K562 (cell line): ENCODE measurements around the gene PIK3R5. TPM values are rescaled to one million over a fixed set of nuclear protein-coding genes. Genes with fewer than 3 reads are reported as not detected.

ENCODE experiments used
- ATAC-seq: fragments of 200-7000 bp; cut with Tn5 transposase; 3 replicates; pipeline ENCODE4 v1.9.1; 2020; ENCODE audit warnings: moderate library complexity
- BruUV-seq: library from RNA; stranded (reverse); fragments of 400-500 nt; replicated peaks from 2 replicates; lab custom pipeline; 2021; lab: Mats Ljungman, UMichigan
- CTCF ChIA-PET: fragments of 300-600 bp; formaldehyde crosslinking; extraction: SDS; loops from one replicate; lab custom pipeline; 2021; ENCODE audit warnings: low intra/inter-chr PET ratio; lab: Yijun Ruan, JAX
- POLR2A ChIA-PET: fragments of 300-600, 350-650 bp; sonication (Branson Sonifier 250); formaldehyde crosslinking; extraction: SDS; loops from one replicate; lab custom pipeline; 2021; ENCODE audit warnings: antibody characterized with exemption, inconsistent platforms; lab: Yijun Ruan, JAX
- DNase-seq, 4 experiments: peaks; one replicate each; pipeline versions ENCODE4 v3.0.0 to v3.0.0-alpha.2; 2011 to 2018; ENCODE audit warnings: low spot score in 3 of 4, mixed read lengths in 3 of 4; ENCODE audit errors: extremely low read depth in 1 of 4
- FAIRE-seq: peaks from 2 replicates; lab custom pipeline; 2011; peaks lifted over from hg19 to GRCh38; lab: Jason Lieb, UNC
- H2AFZ ChIP-seq: 2 replicates; pipeline ENCODE4 v1.6.0; 2011; ENCODE audit warnings: low read depth, low read length, control low read depth, inconsistent platforms
- H3K27ac ChIP-seq: fragments of 200-600 bp; 3 replicates; pipeline ENCODE4 v1.8.0; 2011; ENCODE audit warnings: low read depth, mild to moderate bottlenecking, control low read depth, inconsistent platforms, low read length, moderate library complexity, mixed read lengths; ENCODE audit errors: extremely low read depth
- H3K27me3 ChIP-seq, 2 experiments: fragments of 300-600 bp in 1 of 2; 2 replicates in 1 of 2; 3 replicates in 1 of 2; pipeline versions ENCODE4 v1.6.0 to v1.8.0; 2011; ENCODE audit warnings: inconsistent platforms in 2 of 2, low read length in 2 of 2, mild to moderate bottlenecking in 1 of 2, mixed read lengths in 1 of 2, moderate library complexity in 1 of 2; ENCODE audit not compliant: control insufficient read depth in 2 of 2, insufficient read depth in 2 of 2
- H3K36me3 ChIP-seq: fragments of 300-600 bp; 3 replicates; pipeline ENCODE4 v1.8.0; 2011; ENCODE audit warnings: mild to moderate bottlenecking, low read length, inconsistent platforms; ENCODE audit not compliant: control insufficient read depth, insufficient read depth
- H3K4me1 ChIP-seq, 2 experiments: fragments of 200-600 bp in 1 of 2; replicated peaks in 1 of 2; 2 replicates in 1 of 2; 3 replicates in 1 of 2; pipeline versions ENCODE4 v1.5.1 to v1.8.0; 2011; ENCODE audit warnings: inconsistent platforms in 2 of 2, low read length in 2 of 2, mild to moderate bottlenecking in 1 of 2, mixed read lengths in 1 of 2, moderate library complexity in 1 of 2; ENCODE audit not compliant: control insufficient read depth in 2 of 2, insufficient read depth in 2 of 2
- H3K4me2 ChIP-seq: 2 replicates; pipeline ENCODE4 v1.6.1; 2011; ENCODE audit warnings: low read length, control low read depth, inconsistent platforms, mixed read lengths; ENCODE audit not compliant: insufficient read depth
- H3K4me3 ChIP-seq: fragments of 200-600 bp; sonication (generic), shearing (Covaris generic); 2 replicates; pipeline ENCODE4 v1.5.1; 2016; ENCODE audit warnings: control low read depth, inconsistent platforms
- H3K79me2 ChIP-seq: fragments of 200-600 bp; 3 replicates; pipeline ENCODE4 v1.8.0; 2011; ENCODE audit warnings: low read length, inconsistent platforms; ENCODE audit not compliant: control insufficient read depth, insufficient read depth
- H3K9ac ChIP-seq, 2 experiments: 2 replicates each; pipeline versions ENCODE4 v1.6.0 to v1.6.1; 2011; ENCODE audit warnings: low read depth in 2 of 2, low read length in 2 of 2, control low read depth in 1 of 2, inconsistent platforms in 1 of 2, mild to moderate bottlenecking in 1 of 2, mixed read lengths in 1 of 2; ENCODE audit not compliant: insufficient read depth in 1 of 2
- H3K9me1 ChIP-seq: one replicate; pipeline ENCODE4 v1.6.0; 2011; ENCODE audit warnings: inconsistent platforms, mild to moderate bottlenecking, low read length, moderate library complexity; ENCODE audit not compliant: control insufficient read depth, insufficient read depth
- H3K9me3 ChIP-seq: replicated peaks from 2 replicates; pipeline ENCODE4 v1.5.1; 2011; ENCODE audit warnings: low read depth, low read length, inconsistent platforms; ENCODE audit not compliant: control insufficient read depth, insufficient read depth
- H4K20me1 ChIP-seq: replicated peaks from 2 replicates; pipeline ENCODE4 v1.6.1; 2011; ENCODE audit warnings: low read length, inconsistent platforms, mixed read lengths; ENCODE audit not compliant: control insufficient read depth, insufficient read depth
- CTCF ChIP-seq, 3 experiments: IDR thresholded peaks in 2 of 3; conservative IDR thresholded peaks in 1 of 3; 2 replicates each; pipeline ENCODE4 v1.5.1; 2011 to 2012; ENCODE audit warnings: low read length in 3 of 3, mild to moderate bottlenecking in 3 of 3, control low read depth in 2 of 3, improper control_type of control experiment in 1 of 3, inconsistent platforms in 1 of 3, low read depth in 1 of 3, mixed read lengths in 1 of 3, moderate library complexity in 1 of 3; ENCODE audit not compliant: insufficient read depth in 2 of 3
- DDX20 ChIP-seq: fragments of 450-650 bp; IDR thresholded peaks from 2 replicates; pipeline ENCODE4 v1.6.1; 2016; ENCODE audit warnings: missing genetic modification characterization, low read depth, mild to moderate bottlenecking, missing compliant biosample characterization, moderate library complexity
- ETV1 ChIP-seq: fragments of 450-650 bp; conservative IDR thresholded peaks from 2 replicates; pipeline ENCODE4 v1.6.1; 2016; ENCODE audit warnings: missing genetic modification characterization, control low read depth, low read depth, missing compliant biosample characterization
- NR2C1 ChIP-seq, 2 experiments: fragments of 450-650 bp; IDR thresholded peaks; 2 replicates each; pipeline ENCODE4 v1.6.1; 2017; ENCODE audit warnings: mild to moderate bottlenecking in 2 of 2, antibody characterized with exemption in 1 of 2, inconsistent platforms in 1 of 2, missing compliant biosample characterization in 1 of 2, missing genetic modification characterization in 1 of 2
- RAD21 ChIP-seq, 2 experiments: fragments of 250-450 bp in 1 of 2; fragments of 450-650 bp in 1 of 2; sonication (Bioruptor Pico) in 1 of 2; formaldehyde crosslinking in 1 of 2; IDR thresholded peaks in 1 of 2; conservative IDR thresholded peaks in 1 of 2; 2 replicates each; pipeline versions ENCODE4 v1.4.0 to v1.8.0; 2020 to 2022; ENCODE audit warnings: mild to moderate bottlenecking in 2 of 2, moderate library complexity in 1 of 2
- SMARCC2 ChIP-seq: fragments of 450-650 bp; IDR thresholded peaks from 2 replicates; pipeline ENCODE4 v1.6.1; 2017; ENCODE audit warnings: antibody characterized with exemption, moderate library complexity, mild to moderate bottlenecking, low read depth
- WGBS: fragments of 100-300 bp; shearing (Covaris generic); methylation state at CpG from one replicate; pipeline ENCODE4 v1.1.6; 2016; ENCODE audit warnings: low coverage, mixed read lengths; ENCODE audit not compliant: insufficient coverage; ENCODE audit errors: missing lambda C conversion rate; 5-methylcytosine and 5-hydroxymethylcytosine counted together
- in situ Hi-C: fragments of 300-500 bp; cut with MboI; formaldehyde crosslinking; loops from 4 replicates; pipeline ENCODE4 v1.15.0; 2018; ENCODE audit warnings: inconsistent platforms, mixed read lengths
- intact Hi-C: fragments of 100-400 bp; cut with micrococcal nuclease; formaldehyde crosslinking; loops from 2 replicates; pipeline ENCODE4 v1.14.2; 2022
- polyA plus RNA-seq, 8 experiments: library from polyadenylated mRNA; depleted of rRNA in 4 of 8; stranded (reverse) in 5 of 8; unstranded in 3 of 8; fragments of >200 nt; fragmentation: Nextera tagmentation in 2 of 8; fragmentation: Illumina TruSeq in 1 of 8; extraction: Ambion mirVana in 2 of 8; extraction: Trizol in 1 of 8; gene quantifications; 2 replicates each; pipeline versions ENCODE4 v1.2.1 to v1.2.3, GENCODE V29; 2011 to 2014; ENCODE audit warnings: inconsistent platforms in 1 of 8, missing spikeins in 1 of 8
- total RNA-seq, 7 experiments: library from RNA; depleted of rRNA in 6 of 7; stranded (reverse); fragments of >200 nt in 6 of 7; fragmentation: Illumina TruSeq in 2 of 7; extraction: Trizol in 2 of 7; gene quantifications; 2 replicates each; pipeline versions ENCODE4 v1.2.1 to v1.2.3, GENCODE V29; 2011 to 2021; ENCODE audit warnings: low replicate concordance in 1 of 7
- TF ChIP-seq, protein P1 (sequence below), 2 experiments: fragments of 450-650 bp; formaldehyde crosslinking in 1 of 2; IDR thresholded peaks; 2 replicates each; pipeline versions ENCODE4 v1.4.0 to v1.6.1; 2014 to 2020; ENCODE audit warnings: mild to moderate bottlenecking in 2 of 2, borderline replicate concordance in 1 of 2, low read depth in 1 of 2

Gene PIK3R5
- total and polyA plus RNA-seq, 9 of the 15 experiments (the other 6 are each of a cell fraction or from before 2014, with no cell fraction given) = 0.01 to 0.38 TPM; not detected in 7

DNA sequence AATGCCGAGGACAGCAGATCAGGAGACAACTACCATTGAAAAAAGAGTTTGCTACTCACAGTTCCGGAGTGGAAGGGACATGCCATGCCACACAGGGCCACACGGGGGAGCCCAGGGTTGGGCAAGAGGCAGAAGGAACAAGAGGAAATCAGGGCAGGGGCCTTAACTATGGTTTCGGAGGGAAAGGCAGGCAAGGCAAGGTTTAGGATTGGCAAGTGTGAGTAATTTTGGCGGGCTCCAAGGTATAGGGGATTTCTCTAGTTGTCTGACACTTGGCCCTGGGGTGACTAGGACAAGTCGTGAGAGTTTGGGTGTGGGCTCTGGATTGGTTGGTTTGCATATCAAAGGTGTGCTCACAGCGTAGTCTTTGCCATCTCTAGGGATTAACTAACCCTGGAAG is 28.8 kb upstream of the PIK3R5 start:
- Histone ChIP-seq H3K9me3 (no peaks in the 10 kb centered on the region), H4K20me1 (no peaks in the 10 kb centered on the region), H3K27me3 (no peaks in the 10 kb centered on the region), H3K79me2 (no peaks in the 10 kb centered on the region), H2AFZ (no peak overlapping the region), H3K27ac (no peak overlapping the region), H3K9me1 (no peaks in the 10 kb centered on the region), H3K9ac (no peak overlapping the region), H3K4me2 (no peak overlapping the region), H3K36me3 (no peaks in the 10 kb centered on the region), H3K4me3 (no peak overlapping the region), H3K4me1 (no peaks in the 10 kb centered on the region)
- ATAC-seq = peak; percentile 75
- intact Hi-C loops (loop anchor here (5.0 to 10.0 kb wide), 3 partner anchors 100 to 560 kb away; no protein-coding TSS in a partner anchor), in situ Hi-C loops (loop anchor here (25.0 kb wide), 2 partner anchors 543 to 932 kb away; no protein-coding TSS in a partner anchor)
- WGBS = 0% methylated on average over 6 of the region's 7 CpGs
- POLR2A ChIA-PET = no interaction called here
- peak; percentile 32 to 53 (median 43) for DNase-seq
- no TSS peak for BruUV-seq
- FAIRE-seq = peak; percentile 72
- CTCF ChIA-PET = no interaction called here
- TF ChIP-seq CTCF (IDR thresholded peaks at IDR 0.05 in 2 of 3, conservative IDR thresholded peaks at IDR 0.05 in 1 of 3; ENCODE audit: insufficient read depth in 2 of 3, low read depth in 1 of 3, low read length in 3 of 3) (peak; percentile 67 to 71 (median 69)), SMARCC2 (no peak), ETV1 (tag) (0 out of 2 replicates have a peak, but pooled peaks have one; percentile 12), RAD21 (CRISPR knock-in tag; conservative IDR thresholded peaks at IDR 0.05 in 1 of 2, IDR thresholded peaks at IDR 0.05 in 1 of 2) (peak in 1 of 2 experiments; percentile 51; a peak in 2 of 4 replicates), DDX20 (no peak), NR2C1 (IDR thresholded peaks at IDR 0.05) (no peak), NR2C1 (tag; IDR thresholded peaks at IDR 0.05) (no peak)
- TF ChIP-seq, protein P1, sequence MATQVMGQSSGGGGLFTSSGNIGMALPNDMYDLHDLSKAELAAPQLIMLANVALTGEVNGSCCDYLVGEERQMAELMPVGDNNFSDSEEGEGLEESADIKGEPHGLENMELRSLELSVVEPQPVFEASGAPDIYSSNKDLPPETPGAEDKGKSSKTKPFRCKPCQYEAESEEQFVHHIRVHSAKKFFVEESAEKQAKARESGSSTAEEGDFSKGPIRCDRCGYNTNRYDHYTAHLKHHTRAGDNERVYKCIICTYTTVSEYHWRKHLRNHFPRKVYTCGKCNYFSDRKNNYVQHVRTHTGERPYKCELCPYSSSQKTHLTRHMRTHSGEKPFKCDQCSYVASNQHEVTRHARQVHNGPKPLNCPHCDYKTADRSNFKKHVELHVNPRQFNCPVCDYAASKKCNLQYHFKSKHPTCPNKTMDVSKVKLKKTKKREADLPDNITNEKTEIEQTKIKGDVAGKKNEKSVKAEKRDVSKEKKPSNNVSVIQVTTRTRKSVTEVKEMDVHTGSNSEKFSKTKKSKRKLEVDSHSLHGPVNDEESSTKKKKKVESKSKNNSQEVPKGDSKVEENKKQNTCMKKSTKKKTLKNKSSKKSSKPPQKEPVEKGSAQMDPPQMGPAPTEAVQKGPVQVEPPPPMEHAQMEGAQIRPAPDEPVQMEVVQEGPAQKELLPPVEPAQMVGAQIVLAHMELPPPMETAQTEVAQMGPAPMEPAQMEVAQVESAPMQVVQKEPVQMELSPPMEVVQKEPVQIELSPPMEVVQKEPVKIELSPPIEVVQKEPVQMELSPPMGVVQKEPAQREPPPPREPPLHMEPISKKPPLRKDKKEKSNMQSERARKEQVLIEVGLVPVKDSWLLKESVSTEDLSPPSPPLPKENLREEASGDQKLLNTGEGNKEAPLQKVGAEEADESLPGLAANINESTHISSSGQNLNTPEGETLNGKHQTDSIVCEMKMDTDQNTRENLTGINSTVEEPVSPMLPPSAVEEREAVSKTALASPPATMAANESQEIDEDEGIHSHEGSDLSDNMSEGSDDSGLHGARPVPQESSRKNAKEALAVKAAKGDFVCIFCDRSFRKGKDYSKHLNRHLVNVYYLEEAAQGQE (IDR thresholded peaks at IDR 0.05; ENCODE audit: borderline replicate concordance) = peak; percentile 23; the same call in 1 of the 2 replicates
- TF ChIP-seq, protein P1 (CRISPR knock-in tag; IDR thresholded peaks at IDR 0.05; ENCODE audit: low read depth) = no peak
